ENCODE data around the gene MACROH2A1.

MACROH2A1 gene

DNA sequence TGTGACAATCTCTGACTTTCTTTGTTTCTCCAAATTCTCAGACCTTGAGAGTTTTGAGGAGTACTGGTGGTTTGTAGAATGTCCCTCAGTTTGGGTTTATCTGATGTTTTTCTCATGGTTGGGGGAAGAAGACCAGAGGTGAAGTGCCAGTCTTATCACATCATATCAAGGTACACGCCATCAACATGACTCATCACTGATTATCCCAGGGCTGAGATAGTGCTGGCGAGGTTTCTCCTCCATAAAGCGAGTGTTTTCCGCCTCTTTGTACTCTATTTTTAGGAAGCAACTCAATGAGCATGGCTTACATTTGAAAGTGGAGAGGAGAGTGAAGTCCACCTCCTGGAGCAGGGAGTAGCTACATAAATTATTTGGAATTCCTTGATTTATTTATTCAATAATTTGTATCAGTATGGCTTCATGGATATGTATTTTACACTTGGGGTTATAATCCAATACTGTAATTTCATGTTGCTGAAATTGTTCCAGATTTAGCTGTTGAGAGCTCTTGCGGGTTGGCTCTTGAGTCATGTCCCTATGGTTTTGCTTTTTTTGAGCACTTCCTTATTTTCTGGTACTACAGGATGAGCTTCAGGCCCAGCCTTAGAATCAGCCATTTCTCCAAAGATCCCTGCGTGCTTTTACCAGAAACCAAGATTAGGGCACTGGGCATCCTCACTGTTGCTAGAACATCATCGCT lies 24.3 kb upstream of the MACROH2A1 start:
- no peaks in the 10 kb centered on the region for H3K27me3 ChIP-seq
- H4K20me1 ChIP-seq: no peaks in the 10 kb centered on the region
- H3K4me2 ChIP-seq: peak overlapping the region; percentile 70 to 87 (median 81)
- H3K4me1 ChIP-seq: peaks cover 50 to 56% (median 53%) of the 10 kb centered on the region in 10 experiments
- peak overlapping the region in 6 of 10 experiments; percentile 7 to 43 (median 24); a peak in 9 of 20 replicates for H3K4me3 ChIP-seq
- H3K27ac ChIP-seq: peak overlapping the region; percentile 54 to 92 (median 83); a peak in 21 of 22 replicates
- peak overlapping the region in 10 of 11 experiments; percentile 7 to 77 (median 60); a peak in 16 of 22 replicates for H3K9ac ChIP-seq
- no peak for TF ChIP-seq Cebpa-rat (IDR thresholded peaks at IDR 0.05)
- H3K9me3 ChIP-seq (replicated peaks in 1 of 11): peaks cover 18 to 31% (median 21%) of the 10 kb centered on the region in 11 experiments
- H3K36me3 ChIP-seq: peaks cover 0 to 5% (median 3%) of the 10 kb centered on the region in 11 experiments; a peak in 4 of 22 replicates

DNA sequence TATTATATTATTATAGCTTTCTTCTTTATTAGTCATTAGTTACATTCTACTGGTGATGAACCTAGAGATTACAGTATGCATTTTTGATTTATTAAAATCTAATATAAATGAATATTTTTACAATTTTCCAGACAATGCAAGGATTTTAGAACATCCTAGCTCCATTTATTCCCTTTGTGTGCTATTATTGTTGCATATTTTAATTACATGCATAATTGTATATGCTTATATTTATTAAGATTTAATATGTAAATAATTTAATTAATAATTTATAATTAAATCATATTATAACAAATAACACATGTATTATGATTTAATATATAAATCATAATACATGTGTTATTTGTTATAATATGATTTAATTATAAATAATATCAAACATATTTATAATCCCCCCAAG lies 23.4 kb upstream of the MACROH2A1 start:
- H3K4me3 ChIP-seq: no peak overlapping the region
- TF ChIP-seq Cebpa-rat (IDR thresholded peaks at IDR 0.05): no peak
- no peak overlapping the region for H3K9ac ChIP-seq
- peaks cover 46 to 51% (median 47%) of the 10 kb centered on the region in 10 experiments for H3K4me1 ChIP-seq
- H3K4me2 ChIP-seq: no peak overlapping the region; a peak in 1 of 22 replicates
- peaks cover 9 to 22% (median 13%) of the 10 kb centered on the region in 11 experiments for H3K9me3 ChIP-seq (replicated peaks in 1 of 11)
- no peaks in the 10 kb centered on the region for H3K27me3 ChIP-seq
- H3K36me3 ChIP-seq: no peaks in the 10 kb centered on the region
- H3K27ac ChIP-seq: peak overlapping the region in 1 of 11 experiments; percentile 90; a peak in 2 of 22 replicates
- no peaks in the 10 kb centered on the region for H4K20me1 ChIP-seq

DNA sequence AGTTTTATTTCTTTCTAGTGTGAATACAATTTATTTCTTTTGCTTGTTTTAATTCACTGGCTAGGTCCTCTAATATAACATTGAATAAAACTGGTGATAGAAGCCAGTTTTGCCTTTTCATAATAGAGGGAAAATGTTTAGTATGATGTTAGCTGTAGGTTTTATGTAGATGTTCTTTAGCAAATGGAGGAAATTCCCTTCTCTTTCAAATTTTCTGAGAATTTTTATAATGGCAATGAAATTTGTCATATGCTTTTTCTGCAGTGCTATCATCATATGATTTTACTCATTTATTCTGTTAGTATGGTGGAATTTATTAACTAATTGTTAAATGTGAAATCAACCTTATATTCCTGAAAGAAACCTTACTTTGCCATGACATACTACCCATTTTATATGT lies 18.1 kb upstream of the MACROH2A1 start:
- no peaks in the 10 kb centered on the region for H3K27me3 ChIP-seq
- H3K27ac ChIP-seq: no peak overlapping the region
- H3K9ac ChIP-seq: no peak overlapping the region
- H3K4me1 ChIP-seq: peaks cover 0 to 4% (median 0%) of the 10 kb centered on the region in 10 experiments; a peak in 1 of 20 replicates
- peaks cover 7 to 20% (median 13%) of the 10 kb centered on the region in 11 experiments; a peak in 20 of 22 replicates for H3K9me3 ChIP-seq (replicated peaks in 1 of 11)
- H3K36me3 ChIP-seq: no peaks in the 10 kb centered on the region
- H3K4me3 ChIP-seq: no peak overlapping the region
- no peaks in the 10 kb centered on the region for H4K20me1 ChIP-seq
- no peak overlapping the region for H3K4me2 ChIP-seq
- no peak for TF ChIP-seq Cebpa-rat (IDR thresholded peaks at IDR 0.05)

DNA sequence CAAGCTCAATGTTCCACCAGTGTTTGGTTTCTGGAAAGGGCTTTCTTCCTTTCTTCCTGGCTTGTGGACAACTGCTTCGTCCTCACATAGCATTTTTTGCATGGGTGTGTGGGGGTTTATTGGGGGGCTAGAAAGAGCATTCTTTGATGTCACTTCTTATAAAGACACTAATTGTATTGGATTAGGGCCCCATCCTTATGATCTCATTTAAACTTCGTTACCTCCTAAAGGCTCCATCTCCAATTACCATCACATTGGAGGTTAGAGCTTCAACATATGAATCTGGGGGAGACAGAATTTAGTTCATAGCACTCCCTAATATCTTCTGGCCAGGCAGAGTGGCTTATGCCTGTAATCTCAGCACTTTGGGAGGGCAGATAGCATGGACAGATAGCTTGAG lies 6.1 kb upstream of the MACROH2A1 start:
- Histone ChIP-seq H3K27ac (no peak overlapping the region), H4K20me1 (no peaks in the 10 kb centered on the region), H3K4me3 (no peak overlapping the region), H3K27me3 (no peaks in the 10 kb centered on the region), H3K36me3 (no peaks in the 10 kb centered on the region), H3K9ac (no peak overlapping the region), H3K4me1 (peaks cover 8 to 14% (median 9%) of the 10 kb centered on the region in 10 experiments), H3K4me2 (no peak overlapping the region), H3K9me3 (replicated peaks in 1 of 11) (peaks cover 9 to 23% (median 17%) of the 10 kb centered on the region in 11 experiments; a peak in 19 of 22 replicates)
- TF ChIP-seq Cebpa-rat (IDR thresholded peaks at IDR 0.05): no peak

DNA sequence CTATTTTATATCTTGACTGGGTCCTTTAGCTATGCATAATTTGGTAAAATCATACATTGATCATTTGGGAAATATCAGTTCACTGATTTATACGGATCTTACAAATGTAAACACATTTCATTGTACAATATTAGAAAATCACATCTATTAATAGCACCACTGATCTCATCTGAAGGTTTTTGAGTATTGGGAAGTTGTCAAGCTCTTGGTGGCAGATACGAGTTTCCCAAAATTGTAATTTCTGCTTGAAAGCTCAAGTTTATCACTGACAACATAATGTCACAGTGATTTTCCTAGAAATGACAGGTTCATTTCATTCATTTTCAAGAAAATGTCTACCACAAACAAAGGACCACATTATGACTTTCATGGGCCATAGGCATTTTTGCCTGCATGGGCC lies 3.0 kb upstream of the MACROH2A1 start:
- Histone ChIP-seq H3K27ac (no peak overlapping the region), H3K27me3 (no peaks in the 10 kb centered on the region), H3K4me1 (peaks cover 20 to 28% (median 25%) of the 10 kb centered on the region in 10 experiments), H3K36me3 (peaks cover 0 to 10% (median 0%) of the 10 kb centered on the region in 11 experiments; a peak in 6 of 22 replicates), H4K20me1 (peaks cover 8 to 18% (median 16%) of the 10 kb centered on the region in 11 experiments; a peak in 19 of 22 replicates), H3K4me3 (no peak overlapping the region), H3K4me2 (no peak overlapping the region), H3K9ac (no peak overlapping the region), H3K9me3 (replicated peaks in 1 of 11) (peaks cover 0 to 12% (median 9%) of the 10 kb centered on the region in 11 experiments; a peak in 13 of 22 replicates)
- TF ChIP-seq Cebpa-rat (IDR thresholded peaks at IDR 0.05): no peak

DNA sequence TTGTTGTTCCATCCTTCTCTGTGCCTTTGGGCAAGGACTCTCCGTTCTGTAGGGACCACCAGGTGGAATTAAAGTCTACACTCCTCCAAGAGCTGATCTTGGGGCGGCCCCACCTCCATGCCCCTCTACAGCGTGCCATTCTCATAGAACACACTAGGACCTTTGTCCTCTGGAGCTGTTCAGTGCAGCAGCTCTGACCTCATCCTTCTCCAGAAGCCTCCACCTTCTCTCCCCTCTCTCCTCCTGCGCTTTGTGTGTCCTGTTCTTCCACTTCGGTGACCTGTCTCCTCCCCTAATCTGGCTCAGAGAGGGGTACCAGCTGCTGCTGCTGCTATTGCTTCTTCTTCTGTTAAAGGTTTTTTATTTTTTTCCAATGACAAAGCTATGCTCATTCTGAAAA lies 1.8 kb upstream of the MACROH2A1 start:
- peaks cover 0 to 20% (median 4%) of the 10 kb centered on the region in 11 experiments; a peak in 8 of 22 replicates for H3K36me3 ChIP-seq
- no peak overlapping the region for H3K4me3 ChIP-seq
- peaks cover 31 to 40% (median 36%) of the 10 kb centered on the region in 10 experiments for H3K4me1 ChIP-seq
- H3K27me3 ChIP-seq: no peaks in the 10 kb centered on the region
- peak overlapping the region; percentile 90 to 98 (median 96); a peak in 18 of 22 replicates for H3K4me2 ChIP-seq
- peaks cover 8 to 29% (median 27%) of the 10 kb centered on the region in 11 experiments; a peak in 20 of 22 replicates for H4K20me1 ChIP-seq
- H3K9ac ChIP-seq: peak overlapping the region in 2 of 11 experiments; percentile 98 to 100; a peak in 1 of 22 replicates
- no peak overlapping the region; a peak in 1 of 22 replicates for H3K27ac ChIP-seq
- peaks cover 0 to 12% (median 9%) of the 10 kb centered on the region in 11 experiments; a peak in 13 of 22 replicates for H3K9me3 ChIP-seq (replicated peaks in 1 of 11)
- no peak for TF ChIP-seq Cebpa-rat (IDR thresholded peaks at IDR 0.05)

DNA sequence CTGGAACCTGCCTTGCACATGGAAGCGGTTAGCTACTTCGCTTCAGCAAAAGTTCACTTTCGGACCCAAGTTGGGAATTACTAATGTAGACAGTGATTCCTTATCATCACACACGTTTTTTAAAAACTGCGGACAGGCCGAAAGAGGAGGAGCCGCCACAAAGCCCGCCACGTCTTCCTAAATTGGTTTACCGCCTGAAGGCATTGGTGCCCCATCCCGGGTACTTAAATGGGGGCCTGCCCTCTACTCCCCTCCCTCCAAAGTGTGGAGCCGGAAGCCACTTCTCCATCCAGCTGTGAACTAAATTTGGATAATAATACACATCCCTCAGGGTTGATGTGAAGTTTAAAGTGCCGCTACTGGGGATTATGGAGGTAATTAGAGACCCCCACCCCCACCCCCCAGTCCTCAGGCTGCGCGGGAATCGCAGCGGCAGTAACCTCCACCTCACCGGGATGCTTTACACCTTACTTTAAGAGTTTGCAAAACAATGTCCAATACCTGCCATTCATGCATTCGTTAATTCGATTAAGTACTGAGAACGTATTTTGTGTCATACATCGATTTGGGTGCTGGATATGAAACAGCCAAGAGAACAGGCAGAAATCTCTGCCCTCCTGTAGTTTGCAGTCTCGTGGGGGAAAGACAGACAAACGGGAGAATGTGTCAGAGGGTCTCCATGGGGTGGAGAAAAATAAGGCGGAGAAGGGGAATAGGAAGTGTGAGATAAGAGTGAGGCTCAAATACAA lies 937 bp upstream of the MACROH2A1 start:
- Histone ChIP-seq H3K4me2 (peak overlapping the region; percentile 90 to 98 (median 96)), H3K9me3 (replicated peaks in 1 of 11) (peaks cover 0 to 7% (median 5%) of the 10 kb centered on the region in 11 experiments; a peak in 13 of 22 replicates), H3K36me3 (peaks cover 0 to 29% (median 13%) of the 10 kb centered on the region in 11 experiments; a peak in 11 of 22 replicates), H3K4me3 (peak overlapping the region; percentile 86 to 99 (median 96)), H3K9ac (peak overlapping the region; percentile 95 to 100 (median 99)), H3K27ac (peak overlapping the region; percentile 94 to 100 (median 98)), H3K27me3 (no peaks in the 10 kb centered on the region), H3K4me1 (peaks cover 40 to 49% (median 45%) of the 10 kb centered on the region in 10 experiments), H4K20me1 (peaks cover 15 to 38% (median 36%) of the 10 kb centered on the region in 11 experiments; a peak in 20 of 22 replicates)
- TF ChIP-seq Cebpa-rat (IDR thresholded peaks at IDR 0.05): no peak

DNA sequence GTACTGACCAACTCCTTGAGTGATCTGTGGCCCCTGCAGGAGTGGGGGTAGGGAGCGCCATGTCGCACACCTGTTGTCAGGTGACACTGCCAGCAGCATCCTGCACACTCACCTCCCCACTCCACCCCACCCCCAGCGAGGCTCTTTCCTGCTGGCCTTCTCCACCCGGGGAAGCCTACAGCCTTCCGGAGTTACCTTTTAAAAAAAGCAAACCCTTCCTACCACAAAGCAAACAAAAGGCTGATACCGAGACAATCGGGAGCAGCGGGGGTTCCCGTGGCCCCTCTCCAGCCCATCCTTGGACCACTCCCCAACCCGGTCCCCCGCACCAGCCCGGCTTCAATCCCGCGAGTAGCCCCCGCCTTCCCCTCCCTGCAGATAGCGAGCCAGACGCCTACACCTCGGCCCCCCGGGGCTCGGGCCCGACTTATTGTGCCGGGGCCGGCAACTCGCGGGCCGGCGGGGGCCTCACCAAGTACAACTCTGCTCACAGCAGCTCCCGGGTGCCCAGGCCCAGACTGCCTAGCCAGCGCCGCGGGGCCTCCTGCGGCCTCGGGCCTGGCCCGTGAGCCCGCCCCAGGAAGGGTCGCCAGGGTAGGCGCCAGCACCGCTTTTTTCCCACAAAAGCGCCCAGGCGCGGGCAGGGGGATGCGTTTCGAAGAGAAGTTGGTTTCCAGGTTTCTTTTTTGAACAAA lies 724 bp downstream of the MACROH2A1 start:
- peak overlapping the region; percentile 90 to 98 (median 96) for H3K4me2 ChIP-seq
- H3K36me3 ChIP-seq: peaks cover 0 to 46% (median 25%) of the 10 kb centered on the region in 11 experiments; a peak in 16 of 22 replicates
- H3K9ac ChIP-seq: peak overlapping the region; percentile 95 to 100 (median 99)
- no peaks in the 10 kb centered on the region for H3K27me3 ChIP-seq
- peak overlapping the region; percentile 86 to 99 (median 96) for H3K4me3 ChIP-seq
- peaks cover 16 to 55% (median 53%) of the 10 kb centered on the region in 11 experiments; a peak in 20 of 22 replicates for H4K20me1 ChIP-seq
- H3K4me1 ChIP-seq: peaks cover 57 to 65% (median 62%) of the 10 kb centered on the region in 10 experiments
- peak overlapping the region; percentile 94 to 100 (median 98) for H3K27ac ChIP-seq
- TF ChIP-seq Cebpa-rat (IDR thresholded peaks at IDR 0.05): no peak
- H3K9me3 ChIP-seq (replicated peaks in 1 of 11): no peaks in the 10 kb centered on the region

All from BLaER1 treated with 17β-estradiol and CSF1 and Interleukin-3, amounts not matched to agents 10 nM and 100 nM (cell line).